Ovary (tissue), 9 donors: Measurements from ENCODE around the gene GYPE. TPM values are rescaled to one million over a fixed set of nuclear protein-coding genes. Genes with fewer than 3 reads are reported as not detected.
"Not testable (repeated sequence)": the region's sequence is repeated elsewhere in the genome, so short reads cannot be mapped to it uniquely, and the experiment has no call there.

Experiments
- DNase-seq, 5 donors: peaks; one replicate each; pipeline ENCODE4 v3.0.0-alpha.2; 2019 to 2020
- H3K27ac ChIP-seq, 2 donors: fragments of 200-600 bp; one replicate each; pipeline versions ENCODE4 v1.5.1 to v1.8.0; 2019 to 2022
- H3K27me3 ChIP-seq: fragments of 200-600 bp; one replicate; pipeline ENCODE4 v1.8.0; 2022
- H3K36me3 ChIP-seq: fragments of 200-600 bp; sonication (generic); one replicate; pipeline ENCODE4 v1.5.1; 2019
- H3K4me1 ChIP-seq: one replicate; pipeline ENCODE4 v1.8.1; 2013; ENCODE audit warnings: mild to moderate bottlenecking, moderate library complexity; ENCODE audit not compliant: insufficient read depth
- H3K4me3 ChIP-seq: fragments of 200-600 bp; sonication (generic); one replicate; pipeline ENCODE4 v1.5.1; 2017
- H3K9me3 ChIP-seq, 2 donors: fragments of 200-600 bp in 1 of 2; sonication (generic) in 1 of 2; one replicate each; pipeline versions ENCODE4 v1.5.1 to v1.8.1; 2013 to 2019; ENCODE audit warnings: mild to moderate bottlenecking in 1 of 2, moderate library complexity in 1 of 2
- WGBS, 3 donors: extraction: QIAGEN DNeasy Blood & Tissue Kit in 1 of 3; methylation state at CpG; one replicate each; pipeline versions ENCODE4 v1.1.5 to v1.1.7; 2013 to 2017; 5-methylcytosine and 5-hydroxymethylcytosine counted together
- intact Hi-C, 4 donors: fragments of 100-400 bp; cut with DNase I; formaldehyde crosslinking; loops; one replicate each; pipeline versions ENCODE4 v1.11.0 to v1.15.1; 2022 to 2023
- polyA plus RNA-seq, 2 donors: library from polyadenylated mRNA; stranded (reverse); fragments of 200-250 nt in 1 of 2; fragments of 350-450 nt in 1 of 2; fragmentation: Illumina TruSeq in 1 of 2; extraction: RNeasy Lipid Tissue Mini Kit (QIAGEN cat#74804) in 1 of 2; gene quantifications; one replicate each; pipeline ENCODE4 v1.2.3, GENCODE V29; 2013 to 2014
- total RNA-seq, 7 donors: library from RNA; depleted of rRNA in 2 of 7; stranded (reverse); fragments of >200 nt in 2 of 7; fragmentation: NEBNext Ultra II Directional in 3 of 7; extraction: Animal tissue kit (Norgen Biotek cat#: 25700) in 3 of 7; gene quantifications; one replicate each; pipeline versions ENCODE4 v1.1.0 to v1.2.4, GENCODE V29; 2016 to 2023
- donor health status: DM: no; HTN: no; CAD: no; lungs with moderate emphysema.
- donor health status: DM: no; HTN: no; CAD: no.
- donor health status: Bipolar disorder and iron deficiency.
- donor health status: DM: yes; HTN: yes; CAD: no.
- donor health status: DM: no; HTN: no; CAD: no.
- donor health status: DM: yes; HTN: yes; CAD: no.

Gene GYPE
- total and polyA plus RNA-seq, 9 donors: 0.07 to 0.28 TPM; not detected in 7

- DNase-seq, intact Hi-C loops, H3K36me3 ChIP-seq, H3K27ac ChIP-seq, H3K4me3 ChIP-seq, H3K27me3 ChIP-seq, H3K4me1 ChIP-seq, H3K9me3 ChIP-seq: not testable (repeated sequence)
Measured at GRCh38 chr4:143830576-143830975, 74.8 kb downstream of the GYPE start.

GRCh38 chr4:143829239-143829620 lies 76.1 kb downstream of the GYPE start:
- H3K36me3 ChIP-seq, H3K4me3 ChIP-seq, intact Hi-C loops, DNase-seq, H3K27ac ChIP-seq, H3K9me3 ChIP-seq, H3K27me3 ChIP-seq, H3K4me1 ChIP-seq: not testable (repeated sequence)
- WGBS, 3 donors: 86 to 91% (median 88%) methylated on average over 4 of the region's 4 CpGs

Other genes with a start within 250 kb of the GYPE start
- gene FREM3, start 204.9 kb downstream of the GYPE start, total RNA-seq: under 1 TPM in 1 of 7 donors, not detected in 6; 0.08 TPM
- under 1 TPM in 1 of 2 donors, not detected in 1; 0.02 TPM for gene FREM3, start 204.9 kb downstream of the GYPE start, polyA plus RNA-seq
- not detected for gene GYPB, start 113.8 kb upstream of the GYPE start, total RNA-seq
- gene GYPB, start 113.8 kb upstream of the GYPE start, polyA plus RNA-seq: not detected
- under 1 TPM in 1 of 7 donors, not detected in 6; 0.38 TPM for gene GYPA, start 235.2 kb upstream of the GYPE start, total RNA-seq
- gene GYPA, start 235.2 kb upstream of the GYPE start, polyA plus RNA-seq: not detected